ENCODE measurements around the gene DENND2A.

GRCh38 chr7:140604076-140604475 is 36.5 kb downstream of the DENND2A start:
- TF ChIP-seq CTCF (IDR thresholded peaks at IDR 0.05; ENCODE audit: poor library complexity) = no peak
- TF ChIP-seq EZH2 (IDR thresholded peaks at IDR 0.05; ENCODE audit: borderline replicate concordance) = no peak
- TF ChIP-seq EZH2phosphoT487 (IDR thresholded peaks at IDR 0.05; ENCODE audit: low read depth, severe bottlenecking, unreplicated experiment) = no peak

Measured in hepatocyte (in vitro differentiated cells).